ENCODE data around the gene GARS1.

DNA sequence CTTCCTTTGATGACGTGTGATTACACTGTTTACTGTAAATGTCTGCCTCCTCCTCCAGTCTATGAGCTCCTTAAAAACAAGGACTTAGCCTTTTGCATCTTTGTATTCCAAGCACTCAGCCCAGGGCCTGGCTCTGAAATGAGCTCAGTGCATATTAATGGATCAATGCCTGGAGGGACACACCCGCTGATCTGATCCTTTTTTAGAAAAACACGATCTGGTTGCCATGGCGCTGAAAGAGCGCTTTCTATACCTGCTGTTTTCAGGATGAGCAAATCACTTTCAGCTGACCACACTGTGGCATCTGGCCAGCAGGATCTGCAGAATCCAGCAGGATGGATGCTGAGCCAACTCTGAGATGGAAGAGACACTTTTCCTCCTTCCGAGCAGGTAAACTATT lies 37.8 kb upstream of the GARS1 start:
- TF ChIP-seq POLR2AphosphoS5 (IDR thresholded peaks at IDR 0.05; ENCODE audit: borderline replicate concordance, low read depth, low read length), result no peak
- TF ChIP-seq EZH2 (IDR thresholded peaks at IDR 0.05), result no peak
- TF ChIP-seq FOXP2 (optimal IDR thresholded peaks at IDR 0.05; ENCODE audit: control extremely low read depth, extremely low read length, insufficient read depth), result no peak

All from SK-N-MC (cell line).